Activated naive CD4-positive, alpha-beta T cell treated with anti-CD3 and anti-CD28 coated beads for 36 hours (primary cell): Measurements from ENCODE around the gene CCDC40. TPM values are rescaled to one million over a fixed set of nuclear protein-coding genes. Genes with fewer than 3 reads are reported as not detected.

Experiments
- CTCF ChIA-PET: fragments of 350-600 bp; sonication (Branson Sonifier 250); formaldehyde crosslinking; loops from one replicate; lab custom pipeline; 2021; ENCODE audit warnings: antibody characterized with exemption; lab: Charles Lee
- DNase-seq: peaks from one replicate; pipeline ENCODE4 v3.0.0-alpha.2; 2020
- H3K27ac Mint-ChIP-seq: one replicate; pipeline ENCODE4 v1.8.0; 2021; ENCODE audit warnings: mild to moderate bottlenecking, mixed read lengths
- H3K27me3 Mint-ChIP-seq: one replicate; pipeline ENCODE4 v1.8.0; 2021; ENCODE audit warnings: low read depth, mixed read lengths
- H3K36me3 Mint-ChIP-seq: one replicate; pipeline ENCODE4 v1.8.0; 2021; ENCODE audit warnings: low read depth, mixed read lengths
- H3K4me1 Mint-ChIP-seq: one replicate; pipeline ENCODE4 v1.8.0; 2021; ENCODE audit warnings: low read depth, mixed read lengths
- H3K4me3 Mint-ChIP-seq: one replicate; pipeline ENCODE4 v1.8.0; 2021; ENCODE audit warnings: mild to moderate bottlenecking, moderate library complexity, mixed read lengths
- H3K9me3 Mint-ChIP-seq: one replicate; pipeline ENCODE4 v1.8.0; 2021; ENCODE audit warnings: mixed read lengths
- intact Hi-C: fragments of 100-400 bp; cut with micrococcal nuclease; formaldehyde crosslinking; loops from one replicate; pipeline ENCODE4 v1.15.1; 2023
- total RNA-seq, 2 experiments: library from RNA; stranded (reverse); gene quantifications; one replicate each; pipeline ENCODE4 v1.2.3, GENCODE V29; 2021

Gene CCDC40
- total RNA-seq, 2 experiments from 2014 or later, result 0.32 TPM; not detected in 1

DNA sequence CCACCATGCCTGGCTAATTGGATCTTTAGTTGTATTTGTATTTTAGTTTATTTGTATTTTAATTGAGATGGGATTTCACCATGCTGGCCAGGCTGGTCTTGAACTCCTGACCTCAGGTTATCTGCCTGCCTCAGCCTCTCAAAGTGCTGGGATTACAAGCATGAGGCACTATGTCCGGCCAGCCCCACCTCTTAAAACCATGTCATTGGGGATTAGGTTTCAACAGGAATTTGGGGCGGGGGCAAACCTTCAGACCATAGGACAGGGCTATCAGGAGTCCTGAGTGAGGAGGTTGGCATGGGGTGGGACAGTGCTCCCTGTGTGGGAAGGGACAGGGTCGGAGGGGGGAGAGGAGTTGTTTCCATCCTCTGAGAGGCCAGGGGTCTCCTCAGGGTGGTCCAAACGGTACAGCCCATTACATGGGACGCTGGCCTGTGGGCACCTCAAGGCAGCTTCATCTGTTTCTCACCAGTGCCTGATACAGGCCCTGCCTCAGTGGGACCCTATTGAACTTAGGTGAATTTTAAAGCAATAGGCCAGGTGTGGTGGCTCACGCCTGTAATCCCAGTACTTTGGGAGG lies 86.6 kb downstream of the CCDC40 start:
- intact Hi-C loops, result no loop called here
- H3K9me3 Mint-ChIP-seq, result no peaks in the 10 kb centered on the region
- H3K27me3 Mint-ChIP-seq, result peaks cover 3% of the 10 kb centered on the region
- H3K4me3 Mint-ChIP-seq, result no peak overlapping the region
- CTCF ChIA-PET, result interaction anchor here (0.7 kb wide), 1 partner anchor 41 kb away, joined by 3 read pairs; no protein-coding TSS in a partner anchor
- no peak overlapping the region for H3K27ac Mint-ChIP-seq
- no peaks in the 10 kb centered on the region for H3K36me3 Mint-ChIP-seq
- no peaks in the 10 kb centered on the region for H3K4me1 Mint-ChIP-seq
- DNase-seq, result no peak

DNA sequence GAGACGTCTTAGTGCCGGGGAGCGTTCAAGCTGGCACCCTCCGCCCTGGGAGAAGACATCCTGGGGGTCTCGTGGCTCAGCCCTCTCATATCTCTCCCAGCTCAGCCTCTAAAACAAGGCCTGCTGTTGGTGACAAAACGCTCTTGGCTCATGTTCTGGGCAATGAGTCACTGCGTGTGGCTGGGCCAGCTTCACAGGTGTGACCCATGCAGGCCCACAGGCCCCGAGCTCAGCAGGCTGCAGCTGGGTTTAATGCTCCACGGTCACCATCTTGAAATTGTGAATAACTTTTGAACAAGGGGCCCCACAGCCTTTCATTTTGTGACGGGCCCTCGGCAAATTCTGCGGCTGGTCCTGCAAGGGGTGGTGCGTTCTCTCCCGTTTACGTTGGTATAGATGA lies 87.3 kb downstream of the CCDC40 start:
- peaks cover 3% of the 10 kb centered on the region for H3K27me3 Mint-ChIP-seq
- no peak overlapping the region for H3K4me3 Mint-ChIP-seq
- no peaks in the 10 kb centered on the region for H3K4me1 Mint-ChIP-seq
- H3K9me3 Mint-ChIP-seq, result no peaks in the 10 kb centered on the region
- CTCF ChIA-PET, result interaction anchor here (1.3 kb wide), 1 partner anchor 22 kb away, joined by 3 read pairs; the partner anchor contains the start of gene GAA
- no peak for DNase-seq
- no peak overlapping the region for H3K27ac Mint-ChIP-seq
- intact Hi-C loops, result no loop called here
- no peaks in the 10 kb centered on the region for H3K36me3 Mint-ChIP-seq

DNA sequence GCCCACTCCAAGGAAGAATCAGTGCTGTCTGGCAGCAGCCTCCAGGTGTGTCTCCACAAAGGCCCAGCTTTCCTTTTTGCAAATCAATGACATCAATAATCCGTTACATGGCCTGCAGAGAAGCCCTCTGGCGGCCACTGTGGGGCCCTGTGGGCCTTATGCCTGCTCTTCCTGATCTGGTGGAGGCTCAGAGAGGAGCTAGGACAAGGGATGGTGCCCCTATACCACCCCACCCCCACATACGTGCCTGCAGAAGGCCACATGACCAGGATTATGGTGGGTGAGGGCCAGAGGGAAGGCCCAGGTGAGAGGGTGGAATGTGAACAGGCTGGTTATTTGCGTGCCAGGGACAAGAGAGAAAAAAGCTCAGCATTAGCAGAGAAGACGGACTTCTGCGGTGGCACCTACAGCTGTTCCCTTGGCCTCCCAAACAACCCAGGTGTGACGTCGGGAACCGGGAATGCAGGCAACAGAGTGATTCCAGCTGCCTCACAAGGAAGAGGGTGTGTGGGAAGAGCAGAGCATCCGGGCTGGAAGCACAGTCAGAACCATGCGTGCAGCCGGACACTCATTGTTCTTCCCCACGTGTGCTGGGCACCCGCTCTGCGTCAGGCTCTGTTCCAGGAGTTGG lies 88.0 kb downstream of the CCDC40 start:
- H3K9me3 Mint-ChIP-seq, result no peaks in the 10 kb centered on the region
- H3K27me3 Mint-ChIP-seq, result peaks cover 5% of the 10 kb centered on the region
- H3K36me3 Mint-ChIP-seq, result no peaks in the 10 kb centered on the region
- intact Hi-C loops, result no loop called here
- no peak for DNase-seq
- CTCF ChIA-PET, result interaction anchor here (1.3 kb wide), 1 partner anchor 23 kb away, joined by 3 read pairs; the partner anchor contains the start of gene GAA
- no peak overlapping the region for H3K4me3 Mint-ChIP-seq
- H3K27ac Mint-ChIP-seq, result no peak overlapping the region
- no peaks in the 10 kb centered on the region for H3K4me1 Mint-ChIP-seq

DNA sequence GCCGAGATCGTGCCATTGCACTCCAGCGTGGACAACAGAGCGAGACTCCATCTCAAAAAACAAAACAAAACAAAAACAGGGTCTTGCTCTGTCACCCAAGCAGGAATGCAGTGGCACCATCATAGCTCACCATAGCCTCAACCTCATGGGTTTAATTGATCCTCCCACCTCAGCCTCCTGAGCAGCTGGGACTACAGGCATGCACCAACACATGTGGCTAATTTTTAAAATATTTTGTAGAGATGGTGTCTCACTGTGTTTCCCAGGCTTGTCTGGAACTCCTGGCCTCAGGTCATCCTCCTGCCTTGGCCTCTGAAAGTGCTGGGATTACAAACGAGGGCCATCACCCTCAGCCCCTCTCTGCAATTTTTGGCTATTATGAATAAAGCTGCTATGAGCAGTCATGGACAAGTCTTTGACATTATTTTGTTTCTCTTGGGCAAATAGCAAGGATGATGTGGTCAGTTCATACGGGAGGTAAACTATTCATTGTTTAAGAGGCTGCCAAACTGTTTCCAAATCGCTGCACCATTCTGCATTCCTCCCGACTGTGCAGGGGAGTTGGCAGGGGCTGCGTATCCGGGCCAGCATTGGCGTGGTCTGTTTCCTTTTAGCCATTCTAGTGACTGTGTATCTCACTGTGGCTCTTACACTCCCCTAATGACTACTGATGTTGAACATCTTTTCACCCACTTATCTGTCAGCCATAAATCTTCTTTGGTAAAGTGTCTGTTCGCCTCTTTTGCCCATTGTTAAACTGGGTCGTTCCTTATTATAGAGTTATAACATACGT lies 89.4 kb downstream of the CCDC40 start:
- CTCF ChIA-PET, result no interaction called here
- DNase-seq, result no peak
- H3K4me1 Mint-ChIP-seq, result no peaks in the 10 kb centered on the region
- no peak overlapping the region for H3K27ac Mint-ChIP-seq
- intact Hi-C loops, result no loop called here
- H3K27me3 Mint-ChIP-seq, result peaks cover 5% of the 10 kb centered on the region
- H3K4me3 Mint-ChIP-seq, result no peak overlapping the region
- H3K36me3 Mint-ChIP-seq, result no peaks in the 10 kb centered on the region
- H3K9me3 Mint-ChIP-seq, result no peaks in the 10 kb centered on the region

DNA sequence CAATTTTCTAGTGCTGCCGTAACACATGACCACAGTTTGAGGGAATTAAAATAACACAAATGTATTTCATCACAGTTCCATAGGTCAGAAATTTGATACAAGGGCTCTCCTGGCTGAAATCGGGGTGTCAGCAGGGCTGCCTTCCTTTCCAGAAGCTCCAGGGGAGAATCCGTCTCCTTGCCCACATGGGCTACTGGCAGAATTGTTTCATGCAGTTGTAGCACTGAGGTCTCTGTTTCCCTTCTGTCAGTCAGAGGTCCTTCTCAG lies 89.9 kb downstream of the CCDC40 start:
- no peaks in the 10 kb centered on the region for H3K36me3 Mint-ChIP-seq
- no peaks in the 10 kb centered on the region for H3K9me3 Mint-ChIP-seq
- CTCF ChIA-PET, result no interaction called here
- H3K4me3 Mint-ChIP-seq, result no peak overlapping the region
- no peak for DNase-seq
- intact Hi-C loops, result no loop called here
- H3K4me1 Mint-ChIP-seq, result no peaks in the 10 kb centered on the region
- peaks cover 5% of the 10 kb centered on the region for H3K27me3 Mint-ChIP-seq
- H3K27ac Mint-ChIP-seq, result no peak overlapping the region

DNA sequence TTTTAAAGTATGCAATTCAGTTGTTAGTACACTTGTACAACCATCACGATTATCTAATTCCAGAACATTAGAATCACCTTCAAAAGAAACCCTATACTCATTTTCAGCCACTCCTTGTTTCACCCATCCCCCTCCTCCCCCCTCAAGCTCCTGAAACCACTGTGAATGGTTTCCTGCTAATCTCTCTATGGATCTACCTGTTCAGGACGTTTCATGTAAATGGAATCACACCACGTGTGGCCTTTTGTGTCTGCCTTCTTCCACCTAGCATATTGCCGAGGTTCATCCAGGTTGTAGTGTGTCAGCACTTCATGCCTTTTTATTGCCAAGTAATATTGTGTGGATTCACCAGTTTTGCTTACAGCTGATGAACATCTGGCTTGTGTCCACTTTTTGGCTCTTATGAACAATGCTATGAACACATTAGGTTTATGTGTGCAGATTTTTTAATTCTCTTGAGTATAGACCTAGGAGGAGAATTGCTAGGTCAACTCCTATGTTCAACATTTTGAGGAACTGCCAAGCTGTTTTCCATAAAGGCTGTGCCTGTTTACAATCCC lies 92.6 kb downstream of the CCDC40 start:
- Mint-ChIP-seq H3K27me3 (peaks cover 5% of the 10 kb centered on the region), H3K9me3 (no peaks in the 10 kb centered on the region), H3K4me1 (no peaks in the 10 kb centered on the region), H3K27ac (no peak overlapping the region), H3K4me3 (no peak overlapping the region), H3K36me3 (peaks cover 16% of the 10 kb centered on the region)
- DNase-seq, result no peak
- CTCF ChIA-PET, result interaction anchor here (0.9 to 1.5 kb wide), 2 partner anchors 28 to 46 kb away, joined by 3 to 6 read pairs; partner anchors contain the start of gene GAA
- intact Hi-C loops, result no loop called here

DNA sequence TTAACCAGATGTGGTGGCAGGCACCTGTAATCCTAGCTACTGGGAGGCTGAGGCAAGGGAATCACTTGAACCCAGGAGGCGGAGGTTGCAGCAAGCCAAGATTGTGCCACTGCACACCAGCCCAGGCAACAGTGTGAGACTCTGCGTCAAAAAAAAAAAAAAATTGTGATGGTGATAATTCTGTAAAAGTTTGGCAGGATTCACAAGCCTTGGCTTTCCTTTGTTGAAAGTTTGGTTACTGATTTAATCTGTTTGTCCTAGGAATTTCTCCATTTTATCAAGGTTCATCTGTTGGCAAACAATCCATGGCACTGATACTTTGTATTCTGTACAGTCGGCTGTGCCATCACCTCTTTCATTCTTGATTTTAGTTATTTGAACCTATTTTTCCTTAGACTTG lies 94.5 kb downstream of the CCDC40 start:
- Mint-ChIP-seq H3K4me1 (no peaks in the 10 kb centered on the region), H3K27me3 (peaks cover 2% of the 10 kb centered on the region), H3K4me3 (no peak overlapping the region), H3K9me3 (no peaks in the 10 kb centered on the region), H3K27ac (no peak overlapping the region), H3K36me3 (peaks cover 28% of the 10 kb centered on the region)
- CTCF ChIA-PET, result no interaction called here
- DNase-seq, result no peak
- intact Hi-C loops, result no loop called here

DNA sequence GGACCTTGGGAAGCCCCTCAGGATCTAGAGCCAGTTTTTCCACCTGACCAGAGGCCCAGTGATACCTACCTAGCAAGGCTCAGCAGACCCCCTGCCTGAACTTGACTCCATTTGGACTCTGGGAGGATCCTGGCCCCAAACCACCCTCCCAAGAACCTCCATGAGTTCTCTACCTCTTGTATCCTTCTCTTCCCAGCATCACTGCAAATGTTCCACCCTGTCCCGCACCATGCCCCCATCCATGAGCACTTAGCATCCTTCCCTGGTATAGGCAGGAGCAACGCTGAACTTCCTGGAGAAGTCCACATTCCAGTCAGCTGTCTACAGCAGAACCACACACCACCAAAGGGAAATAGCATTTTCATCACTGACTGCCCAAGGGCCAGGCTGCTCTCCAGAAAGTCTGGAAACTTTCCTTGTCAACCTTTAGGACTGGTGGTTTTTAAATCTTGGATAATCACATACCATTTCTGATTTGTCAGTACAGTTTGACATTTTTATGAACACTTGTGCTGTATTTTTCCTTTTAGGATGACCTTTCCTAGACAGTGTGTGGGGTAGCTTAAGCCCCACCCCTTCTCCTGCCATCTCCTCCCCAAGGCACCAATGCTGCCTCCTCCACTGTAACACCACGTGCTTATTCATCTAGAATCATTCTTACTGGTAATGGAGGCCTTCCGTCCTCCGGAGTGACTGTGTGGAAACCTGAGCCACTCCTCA lies 96.6 kb downstream of the CCDC40 start:
- no peaks in the 10 kb centered on the region for H3K9me3 Mint-ChIP-seq
- DNase-seq, result no peak
- H3K36me3 Mint-ChIP-seq, result peaks cover 41% of the 10 kb centered on the region
- no peak overlapping the region for H3K27ac Mint-ChIP-seq
- peaks cover 2% of the 10 kb centered on the region for H3K27me3 Mint-ChIP-seq
- no peak overlapping the region for H3K4me3 Mint-ChIP-seq
- CTCF ChIA-PET, result interaction anchor here (1.3 kb wide), 1 partner anchor 9 kb away, joined by 3 read pairs; no protein-coding TSS in a partner anchor
- no peaks in the 10 kb centered on the region for H3K4me1 Mint-ChIP-seq
- intact Hi-C loops, result no loop called here

DNA sequence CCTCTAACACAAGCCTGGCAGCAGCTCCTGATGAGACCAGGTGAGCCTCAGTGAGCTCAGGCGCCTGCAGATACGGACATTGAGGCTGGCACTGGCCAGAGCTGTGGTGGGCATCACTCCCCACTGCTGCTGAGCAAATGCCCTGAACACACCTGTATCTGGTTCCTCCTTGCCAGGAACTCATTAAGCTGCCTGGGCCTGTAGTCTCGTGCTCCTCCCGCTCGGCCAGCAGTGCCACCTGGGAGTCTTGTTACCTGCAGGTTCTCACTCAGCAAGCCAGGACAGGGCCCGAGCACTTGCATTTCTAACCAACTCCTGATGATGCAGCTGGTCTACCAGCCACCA lies 97.2 kb downstream of the CCDC40 start:
- CTCF ChIA-PET, result interaction anchor here (1.3 kb wide), 1 partner anchor 9 kb away, joined by 3 read pairs; no protein-coding TSS in a partner anchor
- Mint-ChIP-seq H3K36me3 (peaks cover 47% of the 10 kb centered on the region), H3K27ac (no peak overlapping the region), H3K4me1 (no peaks in the 10 kb centered on the region), H3K4me3 (no peak overlapping the region), H3K27me3 (peaks cover 2% of the 10 kb centered on the region), H3K9me3 (no peaks in the 10 kb centered on the region)
- intact Hi-C loops, result no loop called here
- DNase-seq, result no peak

DNA sequence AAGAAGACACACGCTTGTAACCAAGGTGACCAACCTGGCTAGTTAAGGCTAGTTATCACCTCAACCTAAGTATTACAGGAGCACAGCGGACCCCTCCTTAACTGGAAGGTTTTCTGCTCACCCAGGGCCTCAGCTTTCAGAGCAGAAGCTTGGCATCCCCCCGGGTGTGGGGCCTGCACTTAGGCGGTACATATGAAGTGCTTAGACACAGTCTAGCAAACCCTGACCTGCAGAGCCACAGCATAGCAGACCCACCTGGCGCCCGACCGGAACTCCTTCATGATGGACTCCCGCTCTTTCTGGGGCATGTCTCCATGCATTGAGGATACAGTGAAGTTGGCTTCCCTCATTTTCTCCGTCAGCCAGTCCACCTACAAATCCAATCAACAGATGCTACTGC lies 100.7 kb downstream of the CCDC40 start:
- H3K27me3 Mint-ChIP-seq, result no peaks in the 10 kb centered on the region
- no peak overlapping the region for H3K27ac Mint-ChIP-seq
- H3K4me3 Mint-ChIP-seq, result no peak overlapping the region
- DNase-seq, result no peak
- H3K4me1 Mint-ChIP-seq, result no peaks in the 10 kb centered on the region
- peaks cover 69% of the 10 kb centered on the region for H3K36me3 Mint-ChIP-seq
- CTCF ChIA-PET, result no interaction called here
- intact Hi-C loops, result no loop called here
- H3K9me3 Mint-ChIP-seq, result no peaks in the 10 kb centered on the region

DNA sequence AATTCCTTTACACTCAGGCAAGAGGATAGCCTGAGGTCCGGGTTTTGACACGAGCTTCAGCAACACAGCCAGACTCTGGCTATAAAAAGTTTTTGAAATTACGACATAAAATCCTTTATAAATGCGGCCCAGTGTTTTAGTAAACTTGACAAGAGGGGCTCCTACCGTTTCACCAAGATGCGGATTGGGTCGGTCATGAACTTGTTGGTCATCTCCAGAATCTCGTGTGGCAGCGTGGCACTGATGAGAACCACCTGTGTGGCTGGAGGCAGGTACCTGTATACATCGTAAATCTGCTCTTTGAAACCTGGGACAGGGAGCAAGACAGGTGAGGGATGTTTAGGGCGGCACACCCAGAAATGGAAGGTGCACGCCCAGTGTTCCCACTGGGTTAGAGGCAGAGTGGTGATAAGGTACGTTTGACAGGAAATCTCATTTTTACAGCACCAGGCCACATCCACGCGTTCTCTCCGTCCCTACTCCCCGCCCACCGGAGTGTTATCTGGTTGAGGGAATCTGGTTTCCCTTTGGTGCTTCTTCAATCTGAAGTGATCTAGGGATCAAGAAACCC lies 102.5 kb downstream of the CCDC40 start:
- H3K27me3 Mint-ChIP-seq, result no peaks in the 10 kb centered on the region
- intact Hi-C loops, result no loop called here
- no peak for DNase-seq
- no peak overlapping the region for H3K27ac Mint-ChIP-seq
- no peak overlapping the region for H3K4me3 Mint-ChIP-seq
- H3K4me1 Mint-ChIP-seq, result peaks cover 3% of the 10 kb centered on the region
- CTCF ChIA-PET, result no interaction called here
- no peaks in the 10 kb centered on the region for H3K9me3 Mint-ChIP-seq
- H3K36me3 Mint-ChIP-seq, result peaks cover 59% of the 10 kb centered on the region
